OCI-LY7 (cell line): ENCODE data around the gene CSH1.

Source experiments
- CTCF ChIP-seq: fragments of 200-600 bp; sonication (generic); conservative IDR thresholded peaks from 2 replicates; pipeline ENCODE4 v1.5.1; 2014; ENCODE audit warnings: mild to moderate bottlenecking, antibody characterized with exemption, low read length, moderate library complexity, mixed read lengths
- EZH2phosphoT487 ChIP-seq: fragments of 200-600 bp; sonication (generic); IDR thresholded peaks from 2 replicates; pipeline ENCODE4 v1.6.1; 2018; ENCODE audit warnings: low read depth, borderline replicate concordance, mild to moderate bottlenecking, mixed run types, antibody characterized with exemption, low read length, moderate library complexity, mixed read lengths

GRCh38 chr17:63859257-63859656, 37.1 kb downstream of the CSH1 start:
- TF ChIP-seq CTCF: no peak
- TF ChIP-seq EZH2phosphoT487: no peak
